C4-2B (cell line): ENCODE data around the gene ARHGEF18.

Source experiments
- CTCF ChIP-seq: fragments of 450-650 bp; conservative IDR thresholded peaks from 2 replicates; pipeline ENCODE4 v1.5.1; 2017; ENCODE audit warnings: mild to moderate bottlenecking
- ZFX ChIP-seq: fragments of 450-650 bp; IDR thresholded peaks from 2 replicates; pipeline ENCODE4 v1.6.1; 2017

- no peak for TF ChIP-seq CTCF
- no peak for TF ChIP-seq ZFX
These were observed 44.7 kb downstream of the ARHGEF18 start for GRCh38 chr19:7393459-7393858.
